ENCODE measurements around the gene PIAS2. TPM values are rescaled to one million over a fixed set of nuclear protein-coding genes. Genes with fewer than 3 reads are reported as not detected.

The PIAS2 gene
- total and polyA plus RNA-seq, 9 of the 15 experiments (the other 6 are each of a cell fraction or from before 2014, with no cell fraction given) = 2.9 to 23.9 (median 12.0) TPM

DNA sequence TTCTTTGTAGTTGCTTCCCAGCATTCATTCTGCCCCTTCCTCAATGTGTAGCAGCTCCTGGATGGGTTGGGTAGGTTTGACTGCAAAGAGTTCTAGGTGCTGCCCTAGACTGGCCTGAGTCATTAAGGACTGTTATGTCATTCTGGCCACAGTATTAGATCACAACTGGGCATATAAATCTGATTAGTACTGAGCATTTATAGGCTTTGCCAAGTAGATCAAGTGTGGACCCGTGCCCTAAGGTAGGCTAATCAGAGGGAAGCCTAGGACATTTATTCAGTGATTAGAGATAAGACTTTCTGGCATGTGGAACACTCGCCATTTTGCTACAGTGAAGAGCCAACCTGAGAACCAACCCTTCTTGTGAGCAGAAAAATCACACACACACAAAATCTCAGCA lies 2.8 kb upstream of the PIAS2 start:
- H4K20me1 ChIP-seq (replicated peaks; ENCODE audit: control insufficient read depth, insufficient read depth, low read length) = no peaks in the 10 kb centered on the region
- no peak overlapping the region for H3K4me2 ChIP-seq (ENCODE audit: insufficient read depth, low read length)
- ATAC-seq = no peak
- 71% methylated on average over 2 of the region's 2 CpGs for WGBS (ENCODE audit: insufficient coverage, low coverage, missing lambda C conversion rate)
- no peak overlapping the region for H3K4me3 ChIP-seq
- H3K9me1 ChIP-seq (ENCODE audit: control insufficient read depth, insufficient read depth, low read length) = no peaks in the 10 kb centered on the region
- no peak for FAIRE-seq
- CTCF ChIA-PET (ENCODE audit: low intra/inter-chr PET ratio) = no interaction called here
- H3K27me3 ChIP-seq (ENCODE audit: control insufficient read depth in 2 of 2, insufficient read depth in 2 of 2, low read length in 2 of 2) = no peaks in the 10 kb centered on the region
- H3K79me2 ChIP-seq (ENCODE audit: control insufficient read depth, insufficient read depth, low read length) = peaks cover 19% of the 10 kb centered on the region
- intact Hi-C loops (cut with micrococcal nuclease) (no loop called here), in situ Hi-C loops (cut with MboI) (no loop called here)
- H3K4me1 ChIP-seq (replicated peaks in 1 of 2; ENCODE audit: control insufficient read depth in 2 of 2, insufficient read depth in 2 of 2, low read length in 2 of 2) = peaks cover 3 to 10% of the 10 kb centered on the region in 2 experiments; a peak in 4 of 5 replicates
- no TSS peak for BruUV-seq (replicated peaks)
- H3K36me3 ChIP-seq (ENCODE audit: control insufficient read depth, insufficient read depth, low read length) = no peaks in the 10 kb centered on the region
- TF ChIP-seq BRCA1 (IDR thresholded peaks at IDR 0.05) (no peak), BRCA1 (CRISPR knock-in tag; IDR thresholded peaks at IDR 0.05) (no peak), HDGF (IDR thresholded peaks at IDR 0.05) (no peak), CBX5 (IDR thresholded peaks at IDR 0.05; ENCODE audit: borderline replicate concordance, low read depth) (no peak), ASH1L (IDR thresholded peaks at IDR 0.05; ENCODE audit: borderline replicate concordance, low read depth, partially characterized antibody) (no peak), DNMT1 (IDR thresholded peaks at IDR 0.05) (no peak), SMARCA4 (IDR thresholded peaks at IDR 0.05) (no peak)
- H3K9me3 ChIP-seq (replicated peaks; ENCODE audit: control insufficient read depth, insufficient read depth, low read depth, low read length) = no peaks in the 10 kb centered on the region
- H2AFZ ChIP-seq (ENCODE audit: low read depth, low read length) = no peak overlapping the region
- no peak for DNase-seq (ENCODE audit: extremely low read depth in 1 of 4, low spot score in 3 of 4)
- POLR2A ChIA-PET = no interaction called here
- no peak overlapping the region for H3K9ac ChIP-seq (ENCODE audit: insufficient read depth in 1 of 2, low read depth in 2 of 2, low read length in 2 of 2)
- no peak overlapping the region for H3K27ac ChIP-seq (ENCODE audit: extremely low read depth, low read depth, low read length)
